Activated CD8-positive, alpha-beta memory T cell treated with anti-CD3 and anti-CD28 coated beads, Interleukin-2, amount 50 U/mL, for 1 hour (primary cell): ENCODE data around the gene MAPK8.

Experiments
- DNase-seq: peaks from one replicate; pipeline ENCODE4 v3.0.0-alpha.2; 2020; ENCODE audit errors: extremely low read depth

The MAPK8 gene

GRCh38 chr10:48384699-48384982 is 78.2 kb downstream of the MAPK8 start:
- no peak for DNase-seq

GRCh38 chr10:48389272-48389671 is 82.8 kb downstream of the MAPK8 start:
- DNase-seq, result no peak

- no peak for DNase-seq
These were observed 83.5 kb downstream of the MAPK8 start for GRCh38 chr10:48389846-48390557.

- DNase-seq, result no peak
These were observed 84.0 kb downstream of the MAPK8 start for GRCh38 chr10:48390558-48390871.

- DNase-seq, result no peak
These were observed 84.7 kb downstream of the MAPK8 start for GRCh38 chr10:48390933-48391845.

GRCh38 chr10:48391994-48392393 is 85.5 kb downstream of the MAPK8 start:
- no peak for DNase-seq

GRCh38 chr10:48398261-48398660 is 91.8 kb downstream of the MAPK8 start:
- DNase-seq, result no peak

GRCh38 chr10:48399056-48399541 is 92.6 kb downstream of the MAPK8 start:
- no peak for DNase-seq

- no peak for DNase-seq
These were observed 93.1 kb downstream of the MAPK8 start for GRCh38 chr10:48399551-48399950.

GRCh38 chr10:48400129-48400849 is 93.8 kb downstream of the MAPK8 start:
- no peak for DNase-seq

GRCh38 chr10:48400850-48401220 is 94.4 kb downstream of the MAPK8 start:
- DNase-seq, result no peak

- DNase-seq, result no peak
These were observed 98.2 kb downstream of the MAPK8 start for GRCh38 chr10:48404646-48405045.

- no peak for DNase-seq
These were observed 99.7 kb downstream of the MAPK8 start for GRCh38 chr10:48406204-48406603.

- DNase-seq, result no peak
These were observed 100.2 kb downstream of the MAPK8 start for GRCh38 chr10:48406658-48407057.

GRCh38 chr10:48410503-48410902 is 104.0 kb downstream of the MAPK8 start:
- no peak for DNase-seq

- no peak for DNase-seq
These were observed 105.0 kb downstream of the MAPK8 start for GRCh38 chr10:48411510-48411909.

- no peak for DNase-seq
These were observed 105.6 kb downstream of the MAPK8 start for GRCh38 chr10:48412081-48412480.

- DNase-seq, result no peak
These were observed 106.5 kb downstream of the MAPK8 start for GRCh38 chr10:48412933-48413332.

- DNase-seq, result no peak
These were observed 107.7 kb downstream of the MAPK8 start for GRCh38 chr10:48414160-48414559.

- no peak for DNase-seq
These were observed 108.3 kb downstream of the MAPK8 start for GRCh38 chr10:48414778-48415177.

- no peak for DNase-seq
These were observed 110.2 kb downstream of the MAPK8 start for GRCh38 chr10:48416584-48417232.

- no peak for DNase-seq
These were observed 110.9 kb downstream of the MAPK8 start for GRCh38 chr10:48417374-48417773.
